Activated gamma-delta T cell treated with Interleukin-2 at 50 U/mL for 16 hours (primary cell): ENCODE data around the gene TCEAL4.
A peak's percentile ranks its signal among the peaks of the same experiment; 100 is the strongest.
"Not testable (repeated sequence)": the region's sequence is repeated elsewhere in the genome, so short reads cannot be mapped to it uniquely, and the experiment has no call there.

Source experiments
- DNase-seq: peaks from one replicate; pipeline ENCODE4 v3.0.0-alpha.2; 2020

TCEAL4 gene

DNA sequence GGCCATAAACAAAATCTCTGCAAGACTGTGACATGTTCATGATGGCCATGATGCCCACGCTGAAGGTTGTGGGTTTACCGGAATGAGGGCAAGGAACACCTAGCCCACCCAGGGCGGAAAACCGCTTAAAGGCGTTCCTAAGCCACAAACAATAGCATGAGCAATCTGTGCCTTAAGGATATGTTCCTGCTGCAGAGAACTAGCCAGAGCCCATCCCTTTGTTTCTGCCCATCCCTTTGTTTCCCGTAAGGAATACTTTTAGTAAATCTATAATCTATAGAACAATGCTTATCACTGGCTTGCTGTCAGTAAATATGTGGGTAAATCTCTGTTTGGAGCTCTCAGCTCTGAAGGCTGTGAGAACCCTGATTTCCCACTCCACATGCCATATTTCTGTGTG is 9.9 kb downstream of the TCEAL4 start:
- DNase-seq = not testable (repeated sequence)

DNA sequence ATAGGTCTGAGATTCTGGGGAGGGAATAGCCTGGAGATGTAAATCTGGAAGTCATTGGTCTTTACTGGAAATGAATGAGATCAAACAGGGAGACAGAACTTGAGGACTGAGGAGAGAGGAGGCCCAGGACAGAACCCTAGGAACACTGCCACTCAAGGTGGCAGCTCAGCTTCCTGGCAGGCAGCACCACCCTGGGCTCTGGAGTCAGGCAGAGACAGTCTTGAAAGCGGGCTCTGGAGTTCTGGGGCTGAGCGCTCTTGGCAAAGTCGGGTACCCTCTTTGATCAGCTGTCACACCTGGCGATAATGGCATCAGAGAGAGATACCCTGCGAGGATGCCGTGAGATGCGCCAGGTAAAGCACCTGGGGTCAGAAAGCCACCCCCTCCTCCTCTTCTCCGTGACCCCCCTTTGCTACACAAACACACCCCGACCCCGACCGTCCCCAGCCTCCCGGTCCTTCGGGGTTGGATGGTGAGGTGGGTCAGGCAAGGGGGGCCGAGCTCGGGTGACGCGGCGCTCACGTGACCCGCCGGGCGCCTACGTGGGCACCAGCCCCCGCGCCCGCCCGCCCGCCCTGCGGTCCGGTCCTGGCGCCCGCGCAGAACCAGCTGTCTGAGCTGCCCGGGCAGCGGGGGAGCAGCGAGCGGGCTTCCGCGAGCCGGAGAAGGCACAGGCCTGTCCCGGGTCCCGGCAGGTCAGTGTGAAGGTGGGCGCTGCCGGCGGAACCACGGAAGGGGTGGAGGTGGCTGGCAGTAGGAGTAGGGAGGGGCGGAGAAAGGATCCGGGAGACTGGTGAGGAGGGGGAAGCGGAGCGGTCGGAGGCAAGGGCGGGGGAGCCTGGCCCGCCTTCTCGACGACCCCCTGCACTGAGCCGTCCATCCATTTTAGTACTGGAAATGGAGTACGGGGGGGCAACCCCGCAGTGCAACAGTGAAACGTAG is 22.3 kb downstream of the TCEAL4 start, which contains the start of gene TCEAL3:
Gene TCEAL3, plus strand, starts transcription at position 600 of the 942 bp plus-strand sequence. CDS start 1,102 bp downstream, outside the sequence.
- DNase-seq = peak; percentile 29

- no peak for DNase-seq
These were observed 23.1 kb downstream of the TCEAL4 start for GRCh38 chrX:103608306-103608963.

DNA sequence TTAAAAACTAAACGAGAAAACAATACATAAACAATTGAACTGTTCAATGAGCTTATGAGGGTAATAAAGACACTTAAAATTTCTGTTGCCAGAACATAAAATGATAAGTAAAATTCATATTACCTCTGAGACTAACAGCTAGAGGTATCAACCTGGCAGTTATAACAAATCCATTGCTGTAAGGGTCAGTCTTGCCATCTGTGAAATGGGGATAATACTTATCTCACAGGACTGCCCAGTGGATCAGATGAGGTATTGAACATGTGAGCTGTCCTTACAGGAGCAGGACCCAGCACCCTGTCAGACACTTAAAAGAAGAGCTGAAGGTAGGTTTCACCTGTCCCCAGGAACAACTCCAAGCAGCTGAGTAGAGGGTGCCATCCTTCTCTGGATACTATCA is 25.0 kb downstream of the TCEAL4 start:
- no peak for DNase-seq

GRCh38 chrX:103613362-103613890 is 28.1 kb downstream of the TCEAL4 start:
- DNase-seq = no peak

DNA sequence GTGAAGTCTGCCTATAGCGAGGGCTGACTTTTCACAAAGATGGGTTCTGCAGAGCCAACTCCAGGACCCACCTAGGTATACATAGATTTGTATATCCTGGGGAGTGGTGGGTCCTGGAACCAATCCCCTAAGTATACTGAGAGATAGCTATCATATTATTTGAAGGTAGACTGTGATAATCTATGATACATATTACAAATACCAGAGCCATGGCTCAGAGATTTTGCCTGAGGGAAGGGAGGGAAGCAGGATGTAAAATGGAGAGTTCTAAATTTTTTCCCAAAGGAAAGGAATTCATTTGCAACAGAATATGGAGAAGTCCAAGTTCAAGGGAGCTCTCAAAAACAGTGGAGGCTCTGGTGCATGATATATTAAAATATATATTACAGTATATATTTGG is 29.7 kb downstream of the TCEAL4 start:
- no peak for DNase-seq

DNA sequence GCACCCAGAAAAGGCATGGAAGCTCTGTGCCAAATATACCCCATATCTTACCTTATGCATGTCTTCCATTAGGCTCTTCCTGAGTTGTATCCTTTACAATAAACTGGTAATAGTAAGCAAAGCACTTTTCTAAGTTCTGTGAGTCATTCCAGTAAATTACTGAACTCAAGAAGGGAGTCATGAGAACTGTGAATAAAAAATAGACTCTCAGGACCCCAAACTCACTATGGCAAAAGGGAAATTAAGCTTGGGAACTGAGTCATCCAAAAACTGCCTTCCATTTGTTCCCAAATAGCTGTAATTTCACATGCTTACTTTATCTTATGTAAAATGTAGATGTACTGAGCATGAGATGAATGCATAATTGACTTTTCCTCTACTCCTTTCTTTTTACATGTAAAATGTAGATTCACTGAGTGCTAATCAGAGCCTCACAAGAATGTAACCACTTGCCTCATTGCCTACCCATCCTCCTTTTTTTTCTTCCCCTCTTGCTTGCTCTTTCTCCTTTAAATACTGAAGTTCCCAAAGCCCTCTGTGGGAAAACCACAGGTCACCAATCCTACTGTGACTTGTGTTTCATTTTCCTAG is 30.6 kb downstream of the TCEAL4 start:
- no peak for DNase-seq

DNA sequence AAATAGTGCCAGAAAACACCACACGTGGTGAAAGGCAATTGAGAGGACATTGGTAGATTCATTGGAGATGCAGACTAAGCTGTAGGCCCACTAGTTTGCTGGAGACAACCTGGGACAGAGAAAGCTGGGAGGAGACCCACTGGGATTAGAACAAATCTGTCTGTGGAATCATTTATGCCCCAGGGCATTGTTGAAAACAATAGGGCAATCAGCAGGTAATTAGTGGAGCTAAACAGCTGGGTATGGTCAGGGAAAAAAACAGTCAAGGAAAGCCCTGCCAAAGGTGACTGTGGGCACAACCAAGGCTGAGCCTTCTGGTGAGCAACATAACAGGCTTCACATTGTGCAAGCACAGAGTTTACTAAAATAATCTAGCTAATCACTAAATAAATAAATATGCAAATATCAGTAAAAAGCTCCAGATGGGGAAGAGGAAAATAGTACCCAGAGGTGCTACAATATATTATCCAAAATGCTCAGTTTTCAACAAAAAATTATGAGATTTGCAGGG is 31.4 kb downstream of the TCEAL4 start:
- DNase-seq = no peak

- DNase-seq = no peak
These were observed 38.8 kb downstream of the TCEAL4 start for GRCh38 chrX:103624111-103624510.

DNA sequence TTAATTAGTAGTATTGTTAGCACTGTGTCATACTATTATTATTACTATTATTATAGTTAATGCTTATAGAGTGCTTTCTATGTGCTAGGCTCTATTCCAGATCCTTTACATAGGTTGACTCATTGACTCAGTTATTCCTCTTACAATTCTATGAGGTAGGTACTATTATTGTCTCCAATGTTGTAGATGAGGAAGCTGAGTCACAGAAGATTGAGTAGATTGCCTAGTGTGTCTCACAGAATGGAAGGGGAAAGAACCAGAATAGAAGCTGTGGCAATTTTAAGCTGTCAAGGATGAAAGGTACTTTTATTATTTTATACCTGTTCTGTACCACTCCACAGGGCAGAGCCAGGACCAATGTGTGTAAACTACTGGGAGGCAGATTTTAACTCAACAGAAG is 41.5 kb downstream of the TCEAL4 start:
- no peak for DNase-seq

- DNase-seq = peak; percentile 14
These were observed 43.3 kb downstream of the TCEAL4 start, which contains the start of gene TCEAL1 for GRCh38 chrX:103628386-103629317. TCEAL1 (plus strand) TSS chrX:103628975; CDS start chrX:103629917, 942 bp downstream.

DNA sequence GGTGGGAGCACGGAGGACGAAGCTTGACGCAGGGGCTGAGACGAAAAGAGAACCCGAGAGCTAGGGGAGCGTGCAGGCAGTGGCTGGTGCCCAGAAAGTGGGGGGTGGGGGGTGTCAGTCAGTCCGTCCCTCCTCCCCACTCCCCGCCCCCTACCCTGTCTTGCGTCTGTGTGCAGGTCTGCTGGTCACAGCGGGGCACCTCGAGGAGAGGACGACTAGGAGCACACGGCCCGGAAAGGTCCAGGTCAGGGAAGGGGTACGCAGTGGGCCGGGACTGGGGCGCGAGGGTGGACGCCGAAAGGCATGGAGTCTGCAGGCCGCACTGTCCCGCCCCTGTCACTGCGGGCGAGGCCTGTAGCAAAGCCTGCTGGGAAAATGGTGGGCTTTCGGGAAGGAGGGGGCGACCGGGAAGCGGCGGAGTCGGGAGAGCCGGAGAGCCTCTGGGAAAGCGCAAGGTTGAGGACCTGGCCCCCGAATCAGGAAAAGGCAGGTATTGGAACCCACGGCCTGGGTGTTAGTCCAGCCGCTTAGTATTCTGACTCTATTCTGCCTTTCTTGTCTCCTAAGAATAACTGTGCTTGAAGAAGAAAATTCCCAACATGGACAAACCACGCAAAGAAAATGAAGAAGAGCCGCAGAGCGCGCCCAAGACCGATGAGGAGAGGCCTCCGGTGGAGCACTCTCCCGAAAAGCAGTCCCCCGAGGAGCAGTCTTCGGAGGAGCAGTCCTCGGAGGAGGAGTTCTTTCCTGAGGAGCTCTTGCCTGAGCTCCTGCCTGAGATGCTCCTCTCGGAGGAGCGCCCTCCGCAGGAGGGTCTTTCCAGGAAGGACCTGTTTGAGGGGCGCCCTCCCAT is 44.2 kb downstream of the TCEAL4 start:
- DNase-seq = peak; percentile 16

GRCh38 chrX:103630171-103630511 is 44.8 kb downstream of the TCEAL4 start:
- DNase-seq = no peak

DNA sequence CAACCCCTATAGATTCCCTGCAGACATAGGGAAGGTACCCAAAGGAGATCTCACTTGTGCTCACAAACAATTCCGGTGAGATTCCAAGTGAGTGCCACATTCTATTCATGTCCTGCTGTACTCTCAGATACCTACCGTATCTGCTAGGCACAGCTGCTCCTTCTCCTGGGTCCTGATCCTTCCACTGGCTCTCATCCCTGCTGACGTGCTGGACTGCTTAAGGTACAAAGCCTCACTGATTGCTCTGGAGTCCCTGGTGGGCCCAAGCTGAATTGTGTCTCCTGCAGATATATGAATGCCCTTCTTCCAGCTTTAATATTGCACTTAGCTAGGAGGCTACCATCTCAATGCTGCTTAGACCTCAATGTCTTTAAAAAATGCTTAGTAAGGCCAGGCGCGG is 45.8 kb downstream of the TCEAL4 start:
- DNase-seq = no peak

GRCh38 chrX:103635436-103635835 is 50.1 kb downstream of the TCEAL4 start:
- DNase-seq = no peak
